RWPE2 (cell line): ENCODE results near the gene PRR29.

Experiments
- ATAC-seq: fragments of 200-7000 bp; cut with Tn5 transposase; 3 replicates; pipeline ENCODE4 v1.9.1; 2021; ENCODE audit warnings: low read depth
- DNase-seq: peaks from one replicate; pipeline ENCODE4 v3.0.0-alpha.2; 2020; ENCODE audit warnings: low spot score
- H3K27ac ChIP-seq: fragments of 450-650 bp; 2 replicates; pipeline ENCODE4 v1.5.1; 2017; ENCODE audit warnings: mild to moderate bottlenecking; ENCODE audit not compliant: poor library complexity, severe bottlenecking
- H3K27me3 ChIP-seq: fragments of 250-450 bp; sonication (Bioruptor Pico); 2 replicates; pipeline ENCODE4 v1.5.1; 2021; ENCODE audit warnings: mild to moderate bottlenecking, moderate library complexity; ENCODE audit not compliant: insufficient read depth, poor library complexity, severe bottlenecking
- H3K36me3 ChIP-seq: fragments of 250-450 bp; sonication (Bioruptor Pico); 2 replicates; pipeline ENCODE4 v1.5.1; 2020; ENCODE audit warnings: low read depth, mild to moderate bottlenecking, moderate library complexity
- H3K4me1 ChIP-seq: fragments of 250-450 bp; sonication (Bioruptor Pico); 2 replicates; pipeline ENCODE4 v1.5.1; 2021; ENCODE audit warnings: mild to moderate bottlenecking, moderate library complexity; ENCODE audit not compliant: insufficient read depth, poor library complexity, severe bottlenecking
- H3K4me3 ChIP-seq: fragments of 250-450 bp; sonication (Bioruptor Pico); 2 replicates; pipeline ENCODE4 v1.5.1; 2021; ENCODE audit warnings: mild to moderate bottlenecking, moderate library complexity; ENCODE audit not compliant: severe bottlenecking
- H3K9me3 ChIP-seq: fragments of 250-450 bp; sonication (Bioruptor Pico); 2 replicates; pipeline ENCODE4 v1.5.1; 2021; ENCODE audit warnings: mild to moderate bottlenecking, moderate library complexity; ENCODE audit not compliant: severe bottlenecking
- CTCF ChIP-seq: fragments of 450-650 bp; IDR thresholded peaks from one replicate; pipeline ENCODE4 v1.5.1; 2017; ENCODE audit warnings: mild to moderate bottlenecking, moderate library complexity; ENCODE audit not compliant: poor library complexity, severe bottlenecking

PRR29 gene

GRCh38 chr17:64001763-64002529, 3.8 kb downstream of the PRR29 start:
- Histone ChIP-seq H3K36me3 (no peaks in the 10 kb centered on the region), H3K27me3 (no peaks in the 10 kb centered on the region), H3K4me3 (no peak overlapping the region), H3K9me3 (no peaks in the 10 kb centered on the region), H3K27ac (no peak overlapping the region), H3K4me1 (no peaks in the 10 kb centered on the region)
- no peak for TF ChIP-seq CTCF
- DNase-seq, result peak; percentile 68
- ATAC-seq, result no peak

GRCh38 chr17:64002658-64003525, 4.7 kb downstream of the PRR29 start:
- Histone ChIP-seq H3K27me3 (no peaks in the 10 kb centered on the region), H3K4me1 (no peaks in the 10 kb centered on the region), H3K27ac (no peak overlapping the region), H3K9me3 (no peaks in the 10 kb centered on the region), H3K36me3 (no peaks in the 10 kb centered on the region), H3K4me3 (no peak overlapping the region)
- DNase-seq (peak; percentile 49), ATAC-seq (no peak)
- no peak for TF ChIP-seq CTCF

- no peak overlapping the region for H3K4me3 ChIP-seq
- no peaks in the 10 kb centered on the region for H3K9me3 ChIP-seq
- peak; percentile 55 for DNase-seq
- no peak for TF ChIP-seq CTCF
- H3K36me3 ChIP-seq, result no peaks in the 10 kb centered on the region
- H3K4me1 ChIP-seq, result no peaks in the 10 kb centered on the region
- no peak overlapping the region for H3K27ac ChIP-seq
- no peaks in the 10 kb centered on the region for H3K27me3 ChIP-seq
- no peak for ATAC-seq
These were observed 5.5 kb downstream of the PRR29 start for GRCh38 chr17:64003526-64004121.

DNA sequence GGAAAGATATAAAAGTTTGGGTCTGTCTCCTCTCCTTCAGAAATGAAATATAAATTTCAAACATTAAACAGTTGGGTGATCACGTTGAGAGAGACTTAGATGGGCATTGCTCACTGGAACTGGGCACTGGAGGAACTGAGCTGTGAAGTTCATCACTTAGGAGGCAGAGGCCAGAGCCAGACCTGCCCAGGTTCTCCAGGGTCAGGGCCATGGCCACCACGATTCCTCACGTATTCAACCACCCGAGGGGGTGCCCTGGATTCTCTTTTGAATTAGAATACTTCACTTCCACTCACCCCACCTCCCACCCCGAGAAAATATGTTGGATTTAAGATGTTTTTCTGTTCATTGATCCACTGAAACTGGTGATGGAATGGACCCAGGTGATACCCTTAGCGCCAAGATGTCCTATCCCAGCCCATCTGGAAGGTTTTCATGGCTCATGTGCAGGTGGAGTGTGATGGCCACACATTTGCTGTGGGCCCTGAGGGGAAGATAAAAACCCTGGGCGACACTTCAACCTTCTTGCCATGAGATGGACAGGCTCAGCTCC, 6.1 kb downstream of the PRR29 start:
- no peaks in the 10 kb centered on the region for H3K36me3 ChIP-seq
- H3K4me3 ChIP-seq, result no peak overlapping the region
- no peak for ATAC-seq
- no peak overlapping the region for H3K27ac ChIP-seq
- TF ChIP-seq CTCF, result no peak
- no peaks in the 10 kb centered on the region for H3K27me3 ChIP-seq
- H3K9me3 ChIP-seq, result no peaks in the 10 kb centered on the region
- peaks cover under 1% of the 10 kb centered on the region for H3K4me1 ChIP-seq
- DNase-seq, result peak; percentile 37
